ENCODE data around the gene CXCL12.

The CXCL12 gene

GRCh38 chr10:44399659-44400451, 15.0 kb upstream of the CXCL12 start:
- no peak for DNase-seq

- peak; percentile 52 for DNase-seq
Measured at GRCh38 chr10:44398747-44399658, 14.1 kb upstream of the CXCL12 start.

- DNase-seq: no peak
Measured at GRCh38 chr10:44398271-44398670, 13.4 kb upstream of the CXCL12 start.

- DNase-seq: no peak
Measured at GRCh38 chr10:44397476-44398225, 12.8 kb upstream of the CXCL12 start.

- no peak for DNase-seq
Measured at GRCh38 chr10:44396671-44397191, 11.8 kb upstream of the CXCL12 start.

GRCh38 chr10:44395902-44396670, 11.2 kb upstream of the CXCL12 start:
- DNase-seq: no peak

GRCh38 chr10:44395396-44395795, 10.5 kb upstream of the CXCL12 start:
- DNase-seq: no peak

- no peak for DNase-seq
Measured at GRCh38 chr10:44394696-44395381, 9.9 kb upstream of the CXCL12 start.

GRCh38 chr10:44393834-44394547, 9.1 kb upstream of the CXCL12 start:
- no peak for DNase-seq

- DNase-seq: no peak
Measured at GRCh38 chr10:44393051-44393630, 8.2 kb upstream of the CXCL12 start.

- DNase-seq: no peak
Measured at GRCh38 chr10:44392420-44392819, 7.5 kb upstream of the CXCL12 start.

- DNase-seq: no peak
Measured at GRCh38 chr10:44391981-44392380, 7.1 kb upstream of the CXCL12 start.

GRCh38 chr10:44390585-44391072, 5.7 kb upstream of the CXCL12 start:
- peak; percentile 55 for DNase-seq

GRCh38 chr10:44389556-44389955, 4.7 kb upstream of the CXCL12 start:
- DNase-seq: no peak

GRCh38 chr10:44389150-44389549, 4.3 kb upstream of the CXCL12 start:
- DNase-seq: peak; percentile 26

- no peak for DNase-seq
Measured at GRCh38 chr10:44388641-44389040, 3.7 kb upstream of the CXCL12 start.

GRCh38 chr10:44387853-44388251, 3.0 kb upstream of the CXCL12 start:
- no peak for DNase-seq

GRCh38 chr10:44386546-44387052, 1.7 kb upstream of the CXCL12 start:
- DNase-seq: peak; percentile 73

- DNase-seq: peak; percentile 29
Measured at GRCh38 chr10:44385696-44386441, 972 bp upstream of the CXCL12 start.
